ENCODE data around the gene PMEL.
"Not testable (repeated sequence)": the region's sequence is repeated elsewhere in the genome, so short reads cannot be mapped to it uniquely, and the experiment has no call there.

The PMEL gene

GRCh38 chr12:55982319-55982936, 16.6 kb upstream of the PMEL start:
- DNase-seq (ENCODE audit: low read depth in 2 of 2), result peak in 1 of 2 donors; percentile 51
- TF ChIP-seq CTCF (IDR thresholded peaks at IDR 0.05; ENCODE audit: low read depth, low read length), result no peak
- no peak overlapping the region for H3K4me3 ChIP-seq (replicated peaks in 1 of 2; ENCODE audit: low read depth in 2 of 2, low read length in 2 of 2)

- peak in 1 of 2 donors; percentile 36 for DNase-seq (ENCODE audit: low read depth in 2 of 2)
- H3K4me3 ChIP-seq (replicated peaks in 1 of 2; ENCODE audit: low read depth in 2 of 2, low read length in 2 of 2), result not testable (repeated sequence)
Measured at GRCh38 chr12:55981882-55982281, 16.0 kb upstream of the PMEL start.

- no peak for DNase-seq (ENCODE audit: low read depth in 2 of 2)
- no peak overlapping the region for H3K4me3 ChIP-seq (replicated peaks in 1 of 2; ENCODE audit: low read depth in 2 of 2, low read length in 2 of 2)
- no peak for TF ChIP-seq CTCF (IDR thresholded peaks at IDR 0.05; ENCODE audit: low read depth, low read length)
Measured at GRCh38 chr12:55979069-55979468, 13.2 kb upstream of the PMEL start.

- TF ChIP-seq CTCF (IDR thresholded peaks at IDR 0.05; ENCODE audit: low read depth, low read length), result no peak
- H3K4me3 ChIP-seq (replicated peaks in 1 of 2; ENCODE audit: low read depth in 2 of 2, low read length in 2 of 2), result no peak overlapping the region
- no peak for DNase-seq (ENCODE audit: low read depth in 2 of 2)
Measured at GRCh38 chr12:55978393-55978792, 12.6 kb upstream of the PMEL start.

- peak; percentile 58 to 59 for DNase-seq (ENCODE audit: low read depth in 2 of 2)
- H3K4me3 ChIP-seq (replicated peaks in 1 of 2; ENCODE audit: low read depth in 2 of 2, low read length in 2 of 2), result peak overlapping the region; percentile 97
Measured at GRCh38 chr12:55974308-55974730, 8.5 kb upstream of the PMEL start.

GRCh38 chr12:55973599-55974307, 7.9 kb upstream of the PMEL start, which contains the start of gene RAB5B:
Gene RAB5B (plus strand): TSS chr12:55974078. CDS start chr12:55986961, 12,883 bp downstream.
- H3K4me3 ChIP-seq (replicated peaks in 1 of 2; ENCODE audit: low read depth in 2 of 2, low read length in 2 of 2), result peak within 1 kb of the TSS; percentile 97
- peak; percentile 29 for TF ChIP-seq CTCF (IDR thresholded peaks at IDR 0.05; ENCODE audit: low read depth, low read length)
- peak; percentile 100 for DNase-seq (ENCODE audit: low read depth in 2 of 2)

More at GRCh38 chr12:55974308-55974730, 8.5 kb upstream of the PMEL start:
- TF ChIP-seq CTCF (IDR thresholded peaks at IDR 0.05; ENCODE audit: low read depth, low read length), result no peak

GRCh38 chr12:55972911-55973598, 7.2 kb upstream of the PMEL start:
- peak overlapping the region; percentile 61 to 69 for H3K4me3 ChIP-seq (replicated peaks in 1 of 2; ENCODE audit: low read depth in 2 of 2, low read length in 2 of 2)
- TF ChIP-seq CTCF (IDR thresholded peaks at IDR 0.05; ENCODE audit: low read depth, low read length), result no peak
- DNase-seq (ENCODE audit: low read depth in 2 of 2), result peak in 1 of 2 donors; percentile 66

Data from cardiac fibroblast (primary cell).